HAP-1 (cell line): ENCODE results near the gene KRTAP10-6.
"Not testable (repeated sequence)": the region's sequence is repeated elsewhere in the genome, so short reads cannot be mapped to it uniquely, and the experiment has no call there.

Experiments
- DNase-seq, 2 experiments: peaks; one replicate each; pipeline ENCODE4 v3.0.0-alpha.2; 2016 to 2020; ENCODE audit warnings: low spot score in 2 of 2
- H3K27me3 ChIP-seq: fragments of 250-450 bp; sonication (Bioruptor Pico); 2 replicates; pipeline ENCODE4 v1.5.1; 2020; ENCODE audit warnings: low read depth, mild to moderate bottlenecking, moderate library complexity
- H3K36me3 ChIP-seq: fragments of 250-450 bp; sonication (Bioruptor Pico); replicated peaks from 2 replicates; pipeline ENCODE4 v1.5.1; 2020; ENCODE audit warnings: mild to moderate bottlenecking
- H3K4me1 ChIP-seq: fragments of 250-450 bp; sonication (Bioruptor Pico); 2 replicates; pipeline ENCODE4 v1.5.1; 2020; ENCODE audit warnings: mild to moderate bottlenecking
- H3K4me3 ChIP-seq: fragments of 250-450 bp; sonication (Bioruptor Pico); 2 replicates; pipeline ENCODE4 v1.5.1; 2020; ENCODE audit warnings: mild to moderate bottlenecking, moderate library complexity
- H3K9me3 ChIP-seq: fragments of 250-450 bp; sonication (Bioruptor Pico); 2 replicates; pipeline ENCODE4 v1.5.1; 2020; ENCODE audit warnings: mild to moderate bottlenecking, moderate library complexity
- in situ Hi-C: fragments of 300-500 bp; cut with MboI; formaldehyde crosslinking; loops from 3 replicates; pipeline ENCODE4 v1.14.3; 2020; ENCODE audit warnings: low sequenced_read_pairs, inconsistent platforms, mixed read lengths

The KRTAP10-6 gene

DNA sequence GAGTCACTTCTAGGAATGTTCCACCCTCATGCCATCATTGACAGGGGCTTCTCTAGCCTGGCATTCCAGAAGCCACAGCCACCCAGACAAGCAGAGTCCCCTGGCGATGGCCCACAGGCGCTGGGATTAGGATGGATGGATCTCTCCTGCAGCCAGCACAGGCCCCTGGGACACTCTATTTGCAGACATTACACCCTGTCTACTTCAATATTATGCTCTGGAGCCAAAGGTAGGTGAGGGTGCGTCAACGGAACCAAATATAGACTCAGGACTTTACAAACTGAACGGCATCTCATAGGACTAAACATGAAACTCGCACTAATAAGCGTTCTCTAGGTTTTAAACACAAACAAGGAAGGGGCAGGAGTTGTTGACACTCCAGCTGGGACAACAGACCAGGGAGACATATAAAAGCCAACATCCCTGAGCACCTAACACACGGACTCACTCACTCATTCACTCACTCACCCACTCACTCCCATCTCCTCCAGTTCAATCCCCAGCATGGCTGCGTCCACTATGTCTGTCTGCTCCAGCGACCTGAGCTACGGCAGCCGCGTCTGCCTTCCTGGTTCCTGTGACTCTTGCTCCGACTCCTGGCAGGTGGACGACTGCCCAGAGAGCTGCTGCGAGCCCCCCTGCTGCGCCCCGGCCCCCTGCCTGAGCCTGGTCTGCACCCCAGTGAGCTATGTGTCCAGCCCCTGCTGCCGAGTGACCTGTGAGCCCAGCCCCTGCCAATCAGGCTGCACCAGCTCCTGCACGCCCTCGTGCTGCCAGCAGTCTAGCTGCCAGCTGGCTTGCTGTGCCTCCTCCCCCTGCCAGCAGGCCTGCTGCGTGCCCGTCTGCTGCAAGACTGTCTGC lies 8.0 kb upstream of the KRTAP10-6 start, which contains the start of gene KRTAP10-7:
TSS of gene KRTAP10-7 (plus strand) at position 480 of the 861 bp plus-strand sequence. CDS start at position 505, 25 bp downstream.
- H3K27me3 ChIP-seq, DNase-seq, in situ Hi-C loops, H3K4me1 ChIP-seq, H3K9me3 ChIP-seq, H3K36me3 ChIP-seq, H3K4me3 ChIP-seq: not testable (repeated sequence)

DNA sequence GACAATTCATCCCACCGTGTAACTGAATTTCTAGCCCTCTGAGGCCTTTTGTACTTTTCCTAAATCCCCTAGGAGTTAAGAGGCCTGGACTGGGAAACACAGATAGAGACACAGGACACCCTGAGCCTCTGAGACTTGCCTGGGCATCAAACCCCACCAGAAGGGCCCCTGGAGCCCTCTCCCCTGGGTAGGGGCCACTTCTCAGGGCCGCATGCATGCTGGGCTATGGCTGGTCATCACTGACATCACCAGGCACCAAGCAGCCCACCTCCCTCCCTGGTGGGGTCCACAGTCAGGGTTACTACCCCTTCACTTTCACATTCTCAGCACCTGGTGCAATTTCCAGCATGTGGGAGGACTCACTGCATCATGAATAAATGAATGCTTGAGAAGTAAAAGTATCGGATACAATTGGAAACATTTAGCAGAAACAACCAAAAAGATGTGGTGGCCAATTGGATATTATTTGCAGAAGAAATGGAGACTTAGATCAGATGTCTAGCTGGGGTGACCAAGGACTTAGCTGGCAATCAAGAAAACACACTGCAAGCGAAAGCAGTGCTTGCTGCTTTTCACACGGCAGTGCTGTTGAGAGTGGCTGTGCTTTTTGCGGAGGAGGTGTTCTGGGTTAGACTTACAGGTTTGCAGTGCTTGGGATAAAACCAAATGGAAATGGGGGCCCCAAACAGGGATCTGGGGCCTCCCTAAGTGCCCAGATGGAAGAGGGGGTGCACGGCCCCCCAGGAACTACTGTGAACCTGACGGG lies 7.1 kb upstream of the KRTAP10-6 start:
- in situ Hi-C loops = no loop called here
- Histone ChIP-seq H3K36me3 (no peaks in the 10 kb centered on the region), H3K9me3 (no peaks in the 10 kb centered on the region), H3K4me3 (no peak overlapping the region), H3K4me1 (no peaks in the 10 kb centered on the region), H3K27me3 (0 out of 2 replicates have a peak, but pooled peaks cover 4% of the 10 kb centered on the region)
- no peak for DNase-seq

DNA sequence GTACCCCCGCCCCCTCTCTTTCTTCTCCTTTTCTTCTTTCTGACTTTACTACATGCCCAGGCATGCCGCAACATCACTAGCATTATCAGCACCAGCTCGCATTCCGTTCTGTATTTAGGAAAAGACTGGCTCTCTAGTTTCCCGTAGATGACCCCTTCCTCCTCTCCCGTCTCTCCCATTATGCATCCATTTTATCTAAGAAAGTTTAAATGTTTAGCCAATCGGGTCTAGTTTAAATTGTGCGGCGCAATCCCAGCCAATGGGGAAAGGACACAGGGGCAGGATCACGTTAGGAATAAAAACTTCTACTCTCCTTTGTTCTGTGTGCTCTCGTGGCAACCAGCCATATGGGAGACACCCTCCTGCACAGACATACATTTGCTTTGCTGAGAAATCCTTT lies 5.8 kb upstream of the KRTAP10-6 start:
- Histone ChIP-seq H3K36me3 (no peaks in the 10 kb centered on the region), H3K4me3 (no peak overlapping the region), H3K9me3 (no peaks in the 10 kb centered on the region), H3K4me1 (no peaks in the 10 kb centered on the region), H3K27me3 (0 out of 2 replicates have a peak, but pooled peaks cover 4% of the 10 kb centered on the region)
- peak; percentile 16 to 37 for DNase-seq
- in situ Hi-C loops = no loop called here

DNA sequence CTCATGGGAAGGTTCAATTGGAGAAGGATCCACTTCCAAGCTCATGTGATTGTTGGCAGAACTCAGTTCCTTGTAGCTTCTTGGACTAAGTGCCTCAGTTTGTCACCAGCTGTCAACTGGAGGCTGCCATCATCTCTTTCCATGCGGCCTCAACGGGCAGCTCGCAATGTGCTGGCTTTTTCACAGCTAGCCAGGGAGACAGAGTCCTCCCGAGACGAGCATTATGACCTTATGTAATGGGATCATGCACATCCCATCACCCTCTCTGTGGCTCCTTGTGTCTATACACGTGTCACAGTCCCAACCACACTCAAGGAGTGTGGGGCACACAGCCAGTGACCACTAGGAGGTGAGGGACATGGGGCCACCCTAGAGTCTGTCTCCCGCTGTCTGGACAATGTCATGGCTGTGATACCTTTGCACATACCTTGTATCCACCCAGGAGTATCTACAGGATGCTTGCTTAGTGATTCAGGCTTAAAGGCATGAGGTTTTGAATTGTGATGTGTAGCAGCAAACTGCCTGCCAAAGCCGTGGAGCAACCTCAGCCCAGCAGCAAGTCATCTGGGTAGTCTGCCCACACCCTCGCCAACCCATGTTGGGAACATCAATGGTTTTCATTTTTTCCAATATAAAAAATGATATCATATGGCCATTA lies 3.9 kb upstream of the KRTAP10-6 start:
- no peak overlapping the region for H3K4me3 ChIP-seq
- DNase-seq = no peak
- in situ Hi-C loops = no loop called here
- no peaks in the 10 kb centered on the region for H3K4me1 ChIP-seq
- H3K9me3 ChIP-seq = no peaks in the 10 kb centered on the region
- no peaks in the 10 kb centered on the region for H3K36me3 ChIP-seq
- H3K27me3 ChIP-seq = 0 out of 2 replicates have a peak, but pooled peaks cover 4% of the 10 kb centered on the region

DNA sequence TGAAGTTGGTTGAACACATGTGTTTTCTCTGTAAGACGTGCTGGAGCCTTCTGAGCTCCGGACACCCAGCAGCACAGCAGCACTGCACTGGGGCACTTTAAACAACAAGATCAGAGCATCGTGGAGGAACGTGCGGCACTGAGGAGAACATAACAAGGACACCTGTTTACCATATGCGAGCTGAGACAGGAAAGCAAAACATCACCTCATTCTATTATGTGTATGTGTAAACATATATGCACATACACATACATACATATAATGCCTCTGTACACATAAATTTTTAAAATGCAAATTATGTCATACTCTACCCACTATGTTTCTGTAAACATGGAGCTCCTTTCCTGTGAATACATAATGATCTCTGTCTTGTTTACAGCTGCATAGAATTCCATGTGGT lies 3.2 kb upstream of the KRTAP10-6 start:
- H3K9me3 ChIP-seq = no peaks in the 10 kb centered on the region
- no peaks in the 10 kb centered on the region for H3K36me3 ChIP-seq
- H3K27me3 ChIP-seq = 0 out of 2 replicates have a peak, but pooled peaks cover 4% of the 10 kb centered on the region

DNA sequence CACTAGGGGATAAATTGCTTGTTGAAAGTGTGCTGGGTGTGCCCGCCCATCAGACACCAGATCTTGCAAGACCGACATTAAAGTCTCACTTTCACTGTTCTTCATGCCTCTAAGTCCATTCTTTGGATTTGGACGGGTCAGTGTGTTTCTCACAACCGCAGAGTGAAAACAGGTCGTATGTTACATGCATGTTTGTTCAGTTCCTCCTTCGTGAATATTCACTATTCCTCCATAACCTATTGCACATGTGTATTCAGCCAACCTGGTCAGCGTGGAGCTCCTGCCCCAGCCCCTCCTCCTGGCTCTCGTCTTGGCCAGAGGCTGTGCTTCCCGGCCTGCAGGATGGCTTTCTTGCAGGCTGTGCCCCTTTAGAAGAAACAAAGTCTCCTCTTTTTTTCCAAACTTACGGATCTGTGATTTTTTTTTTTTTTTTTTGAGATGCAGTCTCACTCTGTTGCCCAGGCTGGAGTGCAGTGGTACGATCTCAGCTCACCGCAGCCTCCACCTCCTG lies 2.2 kb upstream of the KRTAP10-6 start:
- Histone ChIP-seq H3K4me3 (no peak overlapping the region), H3K36me3 (no peaks in the 10 kb centered on the region), H3K4me1 (no peaks in the 10 kb centered on the region), H3K9me3 (no peaks in the 10 kb centered on the region), H3K27me3 (0 out of 2 replicates have a peak, but pooled peaks cover 4% of the 10 kb centered on the region)
- in situ Hi-C loops = no loop called here
- DNase-seq = no peak

More for the DNA sequence above, 3.2 kb upstream of the KRTAP10-6 start:
- H3K4me3 ChIP-seq = no peak overlapping the region
- H3K4me1 ChIP-seq = no peaks in the 10 kb centered on the region
- DNase-seq = no peak
- in situ Hi-C loops = no loop called here

DNA sequence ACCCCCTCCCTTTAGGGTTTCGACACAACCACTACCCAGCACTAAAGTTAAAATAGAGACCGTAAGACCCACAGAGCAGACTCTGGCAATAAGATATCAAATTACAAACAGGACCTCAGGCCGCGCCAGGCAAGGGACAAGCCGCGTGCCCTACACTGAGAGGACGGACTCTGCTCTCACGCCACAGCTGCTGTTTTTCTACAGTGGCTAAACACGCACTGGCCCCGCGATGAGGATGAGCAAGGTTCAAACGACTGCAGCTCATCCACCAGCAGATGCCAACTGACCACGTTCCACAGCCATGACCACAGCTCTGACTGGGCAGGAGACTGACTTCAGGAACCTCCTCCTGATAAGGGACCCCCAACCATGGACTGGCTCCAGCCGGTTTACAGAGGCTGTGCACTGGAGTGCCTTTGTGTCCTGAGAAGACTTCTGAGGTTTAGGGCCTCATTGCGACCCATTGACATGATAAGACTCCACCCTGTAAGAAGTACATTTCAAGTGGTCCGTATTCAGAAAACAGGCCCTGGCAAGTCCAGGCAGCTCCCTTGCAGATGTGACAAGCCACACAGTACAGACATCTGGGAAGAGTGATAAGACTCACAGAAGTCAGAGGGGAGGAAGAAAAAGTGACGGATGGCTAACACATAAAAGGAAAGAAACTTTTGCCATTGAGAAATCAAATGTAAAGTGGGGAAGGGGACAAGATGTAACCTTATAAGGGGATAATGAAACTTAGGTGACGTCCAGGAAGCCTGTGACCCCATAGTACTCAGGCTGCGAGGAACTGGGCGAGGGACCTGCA lies 1.5 kb upstream of the KRTAP10-6 start:
- Histone ChIP-seq H3K4me1 (no peaks in the 10 kb centered on the region), H3K36me3 (no peaks in the 10 kb centered on the region), H3K9me3 (no peaks in the 10 kb centered on the region), H3K27me3 (0 out of 2 replicates have a peak, but pooled peaks cover 4% of the 10 kb centered on the region), H3K4me3 (no peak overlapping the region)
- in situ Hi-C loops = no loop called here
- DNase-seq = no peak

DNA sequence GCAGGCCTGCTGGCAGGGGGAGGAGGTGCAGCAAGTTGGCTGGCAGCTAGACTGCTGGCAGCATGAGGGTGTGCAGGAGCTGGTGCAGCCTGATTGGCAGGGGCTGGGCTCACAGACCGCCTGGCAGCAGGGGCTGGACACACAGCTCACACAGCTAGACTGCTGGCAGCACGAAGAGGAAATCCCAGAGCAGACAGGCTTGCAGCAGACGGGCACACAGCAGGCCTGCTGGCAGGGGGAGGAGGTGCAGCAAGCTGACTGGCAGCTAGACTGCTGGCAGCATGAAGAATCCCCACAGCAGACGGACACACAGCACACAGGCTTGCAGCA lies 539 bp downstream of the KRTAP10-6 start:
- in situ Hi-C loops, H3K9me3 ChIP-seq, DNase-seq: not testable (repeated sequence)

DNA sequence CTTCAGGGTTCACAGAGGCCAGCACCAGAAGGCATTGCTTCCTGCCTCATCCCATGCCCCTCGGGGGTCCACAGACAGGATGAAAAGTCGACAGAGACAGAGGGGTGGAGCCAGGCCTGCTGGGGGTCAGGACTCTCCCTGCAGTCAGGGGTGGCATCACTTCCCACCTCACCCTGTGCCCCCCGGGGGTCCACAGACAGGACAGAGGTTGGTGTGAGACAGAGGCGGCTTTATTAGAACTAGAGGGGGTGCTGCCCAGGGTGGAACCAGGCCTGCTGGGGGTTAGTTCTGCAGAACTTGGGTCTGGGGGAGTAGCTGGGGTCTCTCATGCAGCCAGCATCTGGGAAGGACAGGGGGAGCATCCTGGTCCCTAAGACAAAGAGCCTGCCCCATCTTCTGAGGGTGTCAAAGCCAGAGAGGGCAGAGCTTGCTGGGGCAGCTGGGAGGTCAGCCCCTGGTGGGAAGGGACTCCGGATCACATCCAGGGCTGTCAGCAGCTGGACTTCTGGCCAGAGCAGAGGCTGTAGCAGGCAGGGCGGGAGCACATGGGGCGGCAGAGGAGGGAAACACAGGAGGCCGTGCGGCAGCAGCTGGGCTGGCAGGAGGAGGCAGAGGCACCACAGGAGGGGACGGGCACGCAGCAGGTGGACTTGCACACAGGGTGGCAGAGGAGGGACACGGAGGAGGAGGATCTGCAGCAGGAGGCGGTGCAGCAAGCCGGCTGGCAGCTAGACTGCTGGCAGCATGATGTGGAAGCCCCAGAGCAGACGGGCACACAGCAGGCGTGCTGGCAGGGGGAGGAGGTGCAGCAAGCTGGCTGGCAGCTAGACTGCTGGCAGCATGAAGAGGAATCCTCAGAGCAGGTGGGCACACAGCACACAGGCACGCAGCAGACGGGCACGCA lies 1.2 kb downstream of the KRTAP10-6 start:
- H3K4me3 ChIP-seq, H3K27me3 ChIP-seq, in situ Hi-C loops, H3K4me1 ChIP-seq, H3K36me3 ChIP-seq, H3K9me3 ChIP-seq, DNase-seq: not testable (repeated sequence)

More for the DNA sequence above, 539 bp downstream of the KRTAP10-6 start:
- not testable (repeated sequence) for H3K27me3 ChIP-seq, H3K4me1 ChIP-seq, H3K4me3 ChIP-seq, H3K36me3 ChIP-seq

DNA sequence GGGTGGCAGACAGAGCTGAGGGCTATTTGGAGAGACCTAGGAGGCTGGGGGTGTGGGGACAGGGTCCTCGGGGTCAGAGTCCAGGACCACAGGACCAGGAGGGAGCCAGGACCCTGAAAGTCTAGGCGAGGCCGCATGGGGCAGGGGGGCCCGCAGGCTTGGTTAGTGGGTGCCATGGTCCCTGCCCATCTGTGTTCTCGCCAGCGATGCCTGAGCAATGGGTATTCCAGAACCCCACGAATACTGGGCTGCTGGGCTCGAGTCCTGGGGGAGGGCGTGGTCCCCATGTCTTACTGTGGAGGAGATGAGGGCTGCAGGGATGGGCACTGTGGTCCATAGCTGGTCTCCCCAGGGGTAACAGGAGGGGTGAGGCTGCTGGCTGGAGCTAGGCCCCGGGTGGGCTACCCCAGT lies 2.0 kb downstream of the KRTAP10-6 start:
- Histone ChIP-seq H3K36me3 (no peaks in the 10 kb centered on the region), H3K4me1 (no peaks in the 10 kb centered on the region), H3K4me3 (no peak overlapping the region), H3K27me3 (no peaks in the 10 kb centered on the region), H3K9me3 (no peaks in the 10 kb centered on the region; the same call in 1 of the 2 replicates)
- in situ Hi-C loops = no loop called here
- DNase-seq = no peak

DNA sequence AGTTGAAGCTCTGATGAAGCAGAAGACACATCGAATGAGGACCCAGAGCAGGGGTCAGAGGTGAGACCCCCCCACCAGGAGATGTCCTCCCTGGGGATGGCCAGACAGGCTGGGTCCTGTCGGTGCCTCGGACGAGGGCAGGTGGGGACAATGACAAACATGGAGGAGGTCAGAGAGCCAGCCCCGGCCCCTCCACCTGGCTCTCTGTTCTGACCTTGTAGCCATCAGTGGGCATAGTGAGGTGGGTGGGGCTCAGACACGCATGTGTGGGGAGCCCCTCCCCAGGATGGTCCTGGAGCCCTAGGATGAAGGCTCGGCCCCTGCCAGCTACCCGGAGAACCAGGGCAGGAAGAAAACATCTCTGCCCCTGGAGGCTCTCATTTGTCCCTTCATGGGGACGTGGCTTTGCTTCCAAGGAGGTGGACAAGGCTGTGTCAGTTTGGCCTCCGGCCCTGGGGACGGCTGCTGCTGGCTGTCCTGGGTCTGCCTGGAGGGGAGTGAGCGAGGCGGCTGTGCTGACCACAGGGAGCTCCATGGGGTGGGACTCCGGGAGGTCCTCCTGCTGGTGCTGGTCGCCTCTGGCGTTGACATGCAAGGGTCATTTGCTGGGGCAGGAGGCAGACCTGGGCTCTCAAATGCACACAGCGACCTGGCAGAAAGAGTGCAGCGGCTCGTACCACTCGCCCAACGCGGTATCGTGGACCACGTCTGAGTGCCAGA lies 2.6 kb downstream of the KRTAP10-6 start:
- H3K4me1 ChIP-seq = no peaks in the 10 kb centered on the region
- DNase-seq = no peak
- H3K36me3 ChIP-seq = no peaks in the 10 kb centered on the region
- no peaks in the 10 kb centered on the region for H3K27me3 ChIP-seq
- H3K4me3 ChIP-seq = no peak overlapping the region
- H3K9me3 ChIP-seq = no peaks in the 10 kb centered on the region; the same call in 1 of the 2 replicates
- in situ Hi-C loops = no loop called here

DNA sequence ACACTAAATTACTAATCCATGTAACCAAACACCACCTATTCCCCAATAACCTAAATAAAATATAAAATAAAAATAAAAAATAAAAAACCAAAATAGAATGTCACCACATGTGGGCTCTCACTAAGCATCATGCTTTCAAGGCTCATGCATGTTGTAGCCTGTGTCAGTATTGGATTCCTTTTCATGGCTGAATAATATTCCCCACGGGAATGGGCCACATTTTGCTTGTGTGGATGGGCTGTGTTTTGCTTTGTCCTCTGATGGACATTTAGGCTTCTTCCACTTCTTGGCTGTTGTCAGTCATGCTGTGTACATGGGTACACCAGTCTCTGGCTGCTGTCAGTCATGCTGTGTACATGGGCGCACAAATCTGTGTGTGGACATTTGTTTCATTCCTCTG lies 3.2 kb downstream of the KRTAP10-6 start:
- DNase-seq = no peak
- no peak overlapping the region for H3K4me3 ChIP-seq
- no peaks in the 10 kb centered on the region; the same call in 1 of the 2 replicates for H3K9me3 ChIP-seq
- no peaks in the 10 kb centered on the region for H3K4me1 ChIP-seq
- H3K27me3 ChIP-seq = no peaks in the 10 kb centered on the region
- in situ Hi-C loops = no loop called here
- H3K36me3 ChIP-seq = no peaks in the 10 kb centered on the region
